SK-N-SH (cell line): Measurements from ENCODE around the gene OR4B1. TPM values are rescaled to one million over a fixed set of nuclear protein-coding genes. Genes with fewer than 3 reads are reported as not detected.

Experiments
- CTCF ChIA-PET: fragments of 300-600, 350-600 bp; formaldehyde crosslinking; extraction: SDS; loops from one replicate; lab custom pipeline; 2021; lab: Yijun Ruan, JAX
- POLR2A ChIA-PET: fragments of 350-600 bp; sonication (Branson Sonifier 250); formaldehyde crosslinking; extraction: SDS; loops from one replicate; lab custom pipeline; 2020; ENCODE audit warnings: antibody characterized with exemption, inconsistent platforms; lab: Yijun Ruan, JAX
- DNase-seq: peaks from one replicate; pipeline ENCODE4 v3.0.0; 2012
- H2AFZ ChIP-seq: fragments of 200-600 bp; sonication (generic); 2 replicates; pipeline ENCODE4 v1.8.1; 2016; ENCODE audit warnings: antibody characterized with exemption, mild to moderate bottlenecking, low read depth
- H3F3A ChIP-seq: fragments of 200-600 bp; sonication (generic); replicated peaks from 2 replicates; pipeline ENCODE3; 2016; ENCODE audit warnings: antibody characterized with exemption, mild to moderate bottlenecking; ENCODE audit not compliant: insufficient read depth
- H3K27ac ChIP-seq, 2 experiments: fragments of 200-500 bp in 1 of 2; fragments of 200-600 bp in 1 of 2; sonication (Bioruptor generic) in 1 of 2; sonication (generic), shearing (Covaris generic) in 1 of 2; 2 replicates each; pipeline versions ENCODE4 v1.5.1 to v1.6.1; 2014 to 2016; ENCODE audit warnings: low read depth in 2 of 2, inconsistent platforms in 1 of 2, low read length in 1 of 2, mild to moderate bottlenecking in 1 of 2, mixed read lengths in 1 of 2
- H3K27me3 ChIP-seq: fragments of 200-600 bp; sonication (generic), shearing (Covaris generic); 2 replicates; pipeline ENCODE4 v1.6.1; 2016; ENCODE audit warnings: mixed run types; ENCODE audit not compliant: insufficient read depth
- H3K36me3 ChIP-seq, 2 experiments: fragments of 200-500 bp in 1 of 2; fragments of 200-600 bp in 1 of 2; sonication (Bioruptor generic) in 1 of 2; sonication (generic) in 1 of 2; replicated peaks in 1 of 2; 2 replicates each; pipeline versions ENCODE3 to v1.5.1; 2014 to 2016; ENCODE audit warnings: low read length in 1 of 2, mild to moderate bottlenecking in 1 of 2; ENCODE audit not compliant: insufficient read depth in 2 of 2, control insufficient read depth in 1 of 2
- H3K4me1 ChIP-seq, 2 experiments: fragments of 200-500 bp in 1 of 2; fragments of 200-600 bp in 1 of 2; sonication (Bioruptor generic) in 1 of 2; sonication (generic), shearing (Covaris generic) in 1 of 2; 2 replicates each; pipeline versions ENCODE4 v1.5.1 to v1.6.1; 2014 to 2016; ENCODE audit warnings: low read depth in 1 of 2, low read length in 1 of 2, mixed run types in 1 of 2; ENCODE audit not compliant: insufficient read depth in 2 of 2, control insufficient read depth in 1 of 2
- H3K4me2 ChIP-seq: fragments of 200-600 bp; sonication (generic), shearing (Covaris generic); 2 replicates; pipeline ENCODE4 v1.6.1; 2017; ENCODE audit warnings: mixed run types
- H3K4me3 ChIP-seq, 2 experiments: fragments of 200-500 bp in 1 of 2; fragments of 200-600 bp in 1 of 2; sonication (Bioruptor generic) in 1 of 2; sonication (generic), shearing (Covaris generic) in 1 of 2; 2 replicates each; pipeline versions ENCODE4 v1.5.1 to v1.8.1; 2014 to 2016; ENCODE audit warnings: low read depth in 2 of 2, inconsistent platforms in 1 of 2, low read length in 1 of 2, mild to moderate bottlenecking in 1 of 2, mixed read lengths in 1 of 2, moderate library complexity in 1 of 2
- H3K79me2 ChIP-seq: fragments of 200-600 bp; sonication (generic); 2 replicates; pipeline ENCODE4 v1.8.1; 2017; ENCODE audit warnings: mild to moderate bottlenecking; ENCODE audit not compliant: insufficient read depth
- H3K9ac ChIP-seq: fragments of 200-600 bp; sonication (generic); 2 replicates; pipeline ENCODE4 v1.6.1; 2017; ENCODE audit warnings: mixed run types
- H3K9me2 ChIP-seq: fragments of 200-600 bp; sonication (generic); 2 replicates; pipeline ENCODE4 v1.6.1; 2017; ENCODE audit warnings: mixed run types
- H3K9me3 ChIP-seq: fragments of 200-600 bp; sonication (generic); 2 replicates; pipeline ENCODE4 v1.6.1; 2017; ENCODE audit warnings: mixed run types, mild to moderate bottlenecking, moderate library complexity
- H4K20me1 ChIP-seq: fragments of 200-600 bp; sonication (generic); 2 replicates; pipeline ENCODE4 v1.6.1; 2017; ENCODE audit warnings: mild to moderate bottlenecking, mixed run types; ENCODE audit not compliant: insufficient read depth
- CHD2 ChIP-seq: fragments of 150-350 bp; IDR thresholded peaks from 2 replicates; pipeline ENCODE4 v1.6.1; 2018; ENCODE audit warnings: low read length; ENCODE audit not compliant: partially characterized antibody
- CTCF ChIP-seq: fragments of 200-600 bp; sonication (generic); IDR thresholded peaks from 2 replicates; pipeline ENCODE4 v1.6.1; 2017; ENCODE audit warnings: antibody characterized with exemption, mild to moderate bottlenecking, moderate library complexity
- ELF1 ChIP-seq: IDR thresholded peaks from 2 replicates; pipeline ENCODE4 v1.4.0; 2012
- EZH2phosphoT487 ChIP-seq: fragments of 200-600 bp; sonication (generic); IDR thresholded peaks from 2 replicates; pipeline ENCODE4 v1.6.1; 2017; ENCODE audit warnings: low read depth, mixed run types, mild to moderate bottlenecking, antibody characterized with exemption, moderate library complexity, borderline replicate concordance
- FOSL2 ChIP-seq: IDR thresholded peaks from 2 replicates; pipeline ENCODE4 v1.4.0; 2012; ENCODE audit warnings: low read depth, mild to moderate bottlenecking, moderate library complexity, borderline replicate concordance
- MXI1 ChIP-seq: IDR thresholded peaks from 2 replicates; pipeline ENCODE4 v1.6.1; 2012; ENCODE audit warnings: mild to moderate bottlenecking, low read depth, low read length, improper control_type of control experiment
- RXRA ChIP-seq: IDR thresholded peaks from 2 replicates; pipeline ENCODE4 v1.4.0; 2012; ENCODE audit warnings: low read depth, mild to moderate bottlenecking, borderline replicate concordance
- SIN3A ChIP-seq: IDR thresholded peaks from 2 replicates; pipeline ENCODE4 v1.6.1; 2012; ENCODE audit warnings: low read depth, mild to moderate bottlenecking, low read length, moderate library complexity, borderline replicate concordance
- SMC3 ChIP-seq: IDR thresholded peaks from 2 replicates; pipeline ENCODE4 v1.6.1; 2012; ENCODE audit warnings: low read depth, low read length, improper control_type of control experiment
- USF1 ChIP-seq: IDR thresholded peaks from 2 replicates; pipeline ENCODE4 v1.4.0; 2012; ENCODE audit warnings: low read depth, borderline replicate concordance
- WGBS: methylation state at CpG from one replicate; pipeline ENCODE4 v1.1.6; 2017; ENCODE audit warnings: low lambda C conversion rate; 5-methylcytosine and 5-hydroxymethylcytosine counted together
- polyA plus RNA-seq, 3 experiments: library from polyadenylated mRNA; depleted of rRNA; stranded (reverse); fragments of >200 nt; gene quantifications; 2 replicates each; pipeline ENCODE4 v1.2.3, GENCODE V29; 2012
- TF ChIP-seq, protein P1 (sequence below): IDR thresholded peaks from 2 replicates; pipeline ENCODE4; 2012

Gene OR4B1, protein sequence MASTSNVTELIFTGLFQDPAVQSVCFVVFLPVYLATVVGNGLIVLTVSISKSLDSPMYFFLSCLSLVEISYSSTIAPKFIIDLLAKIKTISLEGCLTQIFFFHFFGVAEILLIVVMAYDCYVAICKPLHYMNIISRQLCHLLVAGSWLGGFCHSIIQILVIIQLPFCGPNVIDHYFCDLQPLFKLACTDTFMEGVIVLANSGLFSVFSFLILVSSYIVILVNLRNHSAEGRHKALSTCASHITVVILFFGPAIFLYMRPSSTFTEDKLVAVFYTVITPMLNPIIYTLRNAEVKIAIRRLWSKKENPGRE
- not detected in 2 replicates for polyA plus RNA-seq (2012; rRNA removed)
- polyA plus RNA-seq (2012; cell fraction: cytosol; rRNA removed), result not detected in 2 replicates
- not detected in 2 replicates for polyA plus RNA-seq (2012; cell fraction: nucleus; rRNA removed)

DNA sequence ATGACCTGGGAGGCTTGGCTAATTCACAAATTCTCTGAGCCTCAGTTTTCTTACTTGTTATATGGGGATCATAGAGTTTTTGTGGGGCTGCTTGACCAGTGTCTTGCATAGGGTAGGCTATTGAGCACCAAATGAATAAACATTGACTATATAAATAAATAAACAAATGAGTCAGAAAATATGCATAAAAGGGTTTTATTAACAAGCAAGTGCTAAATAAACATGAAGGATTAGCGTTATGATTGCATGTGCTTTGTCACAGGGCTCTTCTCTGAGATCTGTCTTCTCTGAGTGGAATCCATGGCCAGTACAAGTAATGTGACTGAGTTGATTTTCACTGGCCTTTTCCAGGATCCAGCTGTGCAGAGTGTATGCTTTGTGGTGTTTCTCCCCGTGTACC, at the start of gene OR4B1:
TSS of gene OR4B1 (plus strand) at position 301 of the 400 bp plus-strand sequence. CDS start at position 301, 0 bp downstream.
- DNase-seq, result no peak
- TF ChIP-seq SIN3A, result no peak
- no peak for TF ChIP-seq ELF1
- TF ChIP-seq MXI1, result no peak
- no peak for TF ChIP-seq EZH2phosphoT487
- Histone ChIP-seq H3K36me3 (no peaks in the 10 kb centered on the region), H3K4me2 (no peak within 1 kb of the TSS), H3K9me2 (no peaks in the 10 kb centered on the region), H3K4me1 (no peaks in the 10 kb centered on the region), H3K27ac (no peak within 1 kb of the TSS), H3K9ac (no peak within 1 kb of the TSS), H3F3A (no peaks in the 10 kb centered on the region), H4K20me1 (no peaks in the 10 kb centered on the region), H3K4me3 (no peak within 1 kb of the TSS), H2AFZ (no peak within 1 kb of the TSS), H3K27me3 (no peaks in the 10 kb centered on the region; the same call in 1 of the 2 replicates), H3K79me2 (no peaks in the 10 kb centered on the region), H3K9me3 (no peaks in the 10 kb centered on the region)
- ChIA-PET CTCF (no interaction called here), POLR2A (no interaction called here)
- WGBS, result 9% methylated on average over 2 of the region's 2 CpGs

DNA sequence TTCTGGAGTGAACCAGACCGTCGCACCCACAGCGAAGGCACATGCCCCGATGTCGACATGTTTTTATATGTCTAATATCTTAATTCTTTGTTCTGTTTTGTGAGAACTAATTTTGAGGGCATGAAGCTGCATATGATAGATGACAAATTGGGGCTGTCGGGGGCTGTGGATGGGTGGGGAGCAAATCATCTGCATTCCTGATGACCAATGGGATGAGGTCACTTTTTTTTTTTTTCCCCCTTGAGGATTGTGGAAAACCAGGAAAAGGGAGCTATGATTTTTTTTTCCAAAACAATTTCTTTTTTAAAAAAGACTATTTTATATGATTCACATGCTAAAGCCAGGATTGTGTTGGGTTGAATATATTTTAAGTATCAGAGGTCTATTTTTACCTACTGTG, 49.2 kb upstream of the OR4B1 start:
- Histone ChIP-seq H3K79me2 (no peaks in the 10 kb centered on the region), H2AFZ (no peak overlapping the region), H4K20me1 (no peaks in the 10 kb centered on the region), H3K4me3 (no peak overlapping the region), H3K27ac (no peak overlapping the region), H3F3A (no peaks in the 10 kb centered on the region), H3K9me3 (no peaks in the 10 kb centered on the region), H3K4me1 (peaks cover 0 to 3% of the 10 kb centered on the region in 2 experiments; a peak in 1 of 4 replicates), H3K27me3 (no peaks in the 10 kb centered on the region), H3K9me2 (no peaks in the 10 kb centered on the region), H3K9ac (no peak overlapping the region), H3K4me2 (no peak overlapping the region), H3K36me3 (peaks cover 22 to 29% of the 10 kb centered on the region in 2 experiments)
- ChIA-PET POLR2A (no interaction called here), CTCF (no interaction called here)
- DNase-seq, result no peak
- TF ChIP-seq, protein P1, sequence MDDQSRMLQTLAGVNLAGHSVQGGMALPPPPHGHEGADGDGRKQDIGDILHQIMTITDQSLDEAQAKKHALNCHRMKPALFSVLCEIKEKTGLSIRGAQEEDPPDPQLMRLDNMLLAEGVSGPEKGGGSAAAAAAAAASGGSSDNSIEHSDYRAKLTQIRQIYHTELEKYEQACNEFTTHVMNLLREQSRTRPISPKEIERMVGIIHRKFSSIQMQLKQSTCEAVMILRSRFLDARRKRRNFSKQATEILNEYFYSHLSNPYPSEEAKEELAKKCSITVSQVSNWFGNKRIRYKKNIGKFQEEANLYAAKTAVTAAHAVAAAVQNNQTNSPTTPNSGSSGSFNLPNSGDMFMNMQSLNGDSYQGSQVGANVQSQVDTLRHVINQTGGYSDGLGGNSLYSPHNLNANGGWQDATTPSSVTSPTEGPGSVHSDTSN, result no peak
- TF ChIP-seq CHD2 (no peak), CTCF (no peak), ELF1 (no peak), USF1 (no peak), RXRA (no peak), SMC3 (no peak), FOSL2 (no peak)
- WGBS, result 89% methylated on average over 6 of the region's 6 CpGs
